HG03039 (cell line): ENCODE data around the gene E2F6.

ENCODE experiments used
- ATAC-seq: cut with Tn5 transposase; IDR thresholded peaks from one replicate; pipeline ENCODE4 v1.9.1; 2021; ENCODE audit warnings: mild to moderate bottlenecking, moderate library complexity; ENCODE audit not compliant: unreplicated experiment

Gene E2F6

GRCh38 chr2:11465110-11465484 is 864 bp downstream of the E2F6 start:
- ATAC-seq, result no peak

GRCh38 chr2:11459816-11460215 is 6.1 kb downstream of the E2F6 start:
- no peak for ATAC-seq

GRCh38 chr2:11458753-11459152 is 7.2 kb downstream of the E2F6 start:
- no peak for ATAC-seq

- ATAC-seq, result no peak
Measured at GRCh38 chr2:11457935-11458334, 8.0 kb downstream of the E2F6 start.

- ATAC-seq, result no peak
Measured at GRCh38 chr2:11456251-11456650, 9.7 kb downstream of the E2F6 start.

- ATAC-seq, result no peak
Measured at GRCh38 chr2:11454824-11455223, 11.1 kb downstream of the E2F6 start.

GRCh38 chr2:11450791-11451190 is 15.2 kb downstream of the E2F6 start:
- ATAC-seq, result no peak

GRCh38 chr2:11446733-11447248 is 19.2 kb downstream of the E2F6 start:
- no peak for ATAC-seq

- ATAC-seq, result no peak
Measured at GRCh38 chr2:11444737-11445136, 21.2 kb downstream of the E2F6 start.

GRCh38 chr2:11438555-11439080 is 27.3 kb downstream of the E2F6 start:
- ATAC-seq, result no peak

GRCh38 chr2:11437602-11438001 is 28.4 kb downstream of the E2F6 start:
- ATAC-seq, result no peak

GRCh38 chr2:11435036-11435435 is 30.9 kb downstream of the E2F6 start:
- no peak for ATAC-seq

- no peak for ATAC-seq
Measured at GRCh38 chr2:11434443-11434842, 31.5 kb downstream of the E2F6 start.

GRCh38 chr2:11433822-11434221 is 32.1 kb downstream of the E2F6 start:
- ATAC-seq, result no peak

- ATAC-seq, result no peak
Measured at GRCh38 chr2:11430729-11431128, 35.2 kb downstream of the E2F6 start.

- no peak for ATAC-seq
Measured at GRCh38 chr2:11427224-11427623, 38.7 kb downstream of the E2F6 start.

GRCh38 chr2:11422901-11423435 is 43.0 kb downstream of the E2F6 start:
- ATAC-seq, result no peak

- no peak for ATAC-seq
Measured at GRCh38 chr2:11422491-11422865, 43.5 kb downstream of the E2F6 start.

- ATAC-seq, result no peak
Measured at GRCh38 chr2:11421863-11422490, 44.0 kb downstream of the E2F6 start.

GRCh38 chr2:11420671-11421070 is 45.3 kb downstream of the E2F6 start:
- no peak for ATAC-seq

- no peak for ATAC-seq
Measured at GRCh38 chr2:11420190-11420589, 45.8 kb downstream of the E2F6 start.

- no peak for ATAC-seq
Measured at GRCh38 chr2:11419781-11420180, 46.2 kb downstream of the E2F6 start.
